Mesenchymal stem cell (in vitro differentiated cells and primary cell): ENCODE data around the gene PRKAB2. TPM values are rescaled to one million over a fixed set of nuclear protein-coding genes. Genes with fewer than 3 reads are reported as not detected.

ENCODE experiments used
- DNase-seq: peaks from one replicate; pipeline ENCODE4 v3.0.0-alpha.2; 2013
- H2AFZ ChIP-seq: one replicate; pipeline ENCODE4 v1.6.1; 2013; ENCODE audit warnings: low read depth, mild to moderate bottlenecking, control low read depth, inconsistent platforms, low read length, moderate library complexity
- H2AK5ac ChIP-seq: 2 replicates; pipeline ENCODE4 v1.6.1; 2013; ENCODE audit warnings: low read length, moderate library complexity, mild to moderate bottlenecking, inconsistent platforms; ENCODE audit not compliant: severe bottlenecking
- H2BK120ac ChIP-seq: one replicate; pipeline ENCODE4 v1.6.1; 2013; ENCODE audit warnings: low read depth, mild to moderate bottlenecking, inconsistent platforms, low read length, moderate library complexity
- H2BK12ac ChIP-seq, 2 experiments: one replicate each; pipeline ENCODE4 v1.6.1; 2013; ENCODE audit warnings: inconsistent platforms in 2 of 2, low read length in 2 of 2, mild to moderate bottlenecking in 2 of 2, moderate library complexity in 2 of 2, control low read depth in 1 of 2
- H2BK15ac ChIP-seq: one replicate; pipeline ENCODE4 v1.6.1; 2013; ENCODE audit warnings: mild to moderate bottlenecking, low read depth, inconsistent platforms; ENCODE audit not compliant: poor library complexity, severe bottlenecking
- H2BK5ac ChIP-seq: 2 replicates; pipeline ENCODE4 v1.6.1; 2013; ENCODE audit warnings: low read depth, mild to moderate bottlenecking, low read length, control low read depth, inconsistent platforms; ENCODE audit not compliant: poor library complexity, severe bottlenecking
- H3K14ac ChIP-seq, 2 experiments: one replicate each; pipeline ENCODE4 v1.6.1; 2013; ENCODE audit warnings: inconsistent platforms in 2 of 2, low read length in 2 of 2, control low read depth in 1 of 2, mild to moderate bottlenecking in 1 of 2, moderate library complexity in 1 of 2
- H3K18ac ChIP-seq, 2 experiments: one replicate each; pipeline ENCODE4 v1.6.1; 2013; ENCODE audit warnings: inconsistent platforms in 2 of 2, low read length in 2 of 2, control low read depth in 1 of 2, low read depth in 1 of 2, mild to moderate bottlenecking in 1 of 2
- H3K23ac ChIP-seq, 2 experiments: one replicate each; pipeline ENCODE4 v1.6.1; 2013; ENCODE audit warnings: inconsistent platforms in 2 of 2, low read length in 2 of 2, mild to moderate bottlenecking in 2 of 2, moderate library complexity in 2 of 2, control low read depth in 1 of 2
- H3K27ac ChIP-seq: 2 replicates; pipeline ENCODE4 v1.5.1; 2013; ENCODE audit warnings: mild to moderate bottlenecking, moderate library complexity, low read length, control low read depth, inconsistent platforms; ENCODE audit not compliant: poor library complexity, severe bottlenecking
- H3K27me3 ChIP-seq, 2 experiments: 2 replicates each; pipeline versions ENCODE4 v1.6.1 to v1.7.0; 2013; ENCODE audit warnings: low read length in 2 of 2, mild to moderate bottlenecking in 2 of 2, moderate library complexity in 2 of 2, control low read depth in 1 of 2, inconsistent platforms in 1 of 2; ENCODE audit not compliant: control insufficient read depth in 1 of 2, insufficient read depth in 1 of 2
- H3K36me3 ChIP-seq, 2 experiments: 2 replicates each; pipeline versions ENCODE4 v1.6.1 to v1.7.0; 2013; ENCODE audit warnings: low read length in 2 of 2, control low read depth in 1 of 2, inconsistent platforms in 1 of 2, low read depth in 1 of 2, mild to moderate bottlenecking in 1 of 2; ENCODE audit not compliant: insufficient read depth in 2 of 2, control insufficient read depth in 1 of 2
- H3K4ac ChIP-seq, 2 experiments: one replicate each; pipeline ENCODE4 v1.6.1; 2013; ENCODE audit warnings: inconsistent platforms in 2 of 2, low read length in 2 of 2, mild to moderate bottlenecking in 2 of 2, moderate library complexity in 2 of 2, control low read depth in 1 of 2, low read depth in 1 of 2
- H3K4me1 ChIP-seq: 2 replicates; pipeline ENCODE4 v1.6.1; 2013; ENCODE audit warnings: low read depth, low read length, control low read depth; ENCODE audit not compliant: control insufficient read depth, insufficient read depth
- H3K4me2 ChIP-seq: 2 replicates; pipeline ENCODE4 v1.6.1; 2013; ENCODE audit warnings: low read length, mild to moderate bottlenecking, inconsistent platforms; ENCODE audit not compliant: poor library complexity, severe bottlenecking
- H3K4me3 ChIP-seq, 2 experiments: 2 replicates each; pipeline versions ENCODE4 v1.5.1 to v1.7.0; 2013; ENCODE audit warnings: low read length in 2 of 2, mild to moderate bottlenecking in 2 of 2, control low read depth in 1 of 2, low read depth in 1 of 2; ENCODE audit not compliant: insufficient read depth in 1 of 2
- H3K79me1 ChIP-seq: replicated peaks from 2 replicates; pipeline ENCODE4 v1.6.1; 2013; ENCODE audit warnings: mild to moderate bottlenecking, control low read depth, low read length, inconsistent platforms; ENCODE audit not compliant: poor library complexity, severe bottlenecking
- H3K9ac ChIP-seq: 2 replicates; pipeline ENCODE4 v1.7.0; 2013; ENCODE audit warnings: mild to moderate bottlenecking, low read length, moderate library complexity
- H3K9me3 ChIP-seq: 2 replicates; pipeline ENCODE4 v1.7.0; 2013; ENCODE audit warnings: mild to moderate bottlenecking, low read length; ENCODE audit not compliant: control insufficient read depth
- H4K8ac ChIP-seq: one replicate; pipeline ENCODE4 v1.6.1; 2013; ENCODE audit warnings: inconsistent platforms, mild to moderate bottlenecking, low read length, moderate library complexity
- H4K91ac ChIP-seq: one replicate; pipeline ENCODE4 v1.6.1; 2013; ENCODE audit warnings: mild to moderate bottlenecking, low read length, inconsistent platforms
- WGBS: methylation state at CpG from one replicate; pipeline ENCODE4 v1.1.7; 2013; ENCODE audit warnings: mixed read lengths; 5-methylcytosine and 5-hydroxymethylcytosine counted together
- polyA plus RNA-seq, 2 experiments: library from polyadenylated mRNA; stranded (reverse); fragments of 200-250 nt; gene quantifications; one replicate each; pipeline ENCODE4 v1.2.3, GENCODE V29; 2013

PRKAB2 gene
- polyA plus RNA-seq (2013, experiment 1 of 2): 13.8 TPM
- 14.1 TPM for polyA plus RNA-seq (2013, experiment 2 of 2)

- peak within 1 kb of the TSS; percentile 88 for H4K91ac ChIP-seq
- H2AK5ac ChIP-seq: no peak within 1 kb of the TSS
- H3K9ac ChIP-seq: peak within 1 kb of the TSS; percentile 96
- H3K4me1 ChIP-seq: peaks cover 8% of the 10 kb centered on the region
- peak within 1 kb of the TSS; percentile 96 for H2BK5ac ChIP-seq
- H3K79me1 ChIP-seq: peaks cover 14% of the 10 kb centered on the region
- H3K27ac ChIP-seq: peak within 1 kb of the TSS; percentile 95
- peak within 1 kb of the TSS; percentile 77 to 96 for H3K23ac ChIP-seq
- H2BK15ac ChIP-seq: peak within 1 kb of the TSS; percentile 93
- WGBS: under 1% methylated on average over 72 of the region's 72 CpGs
- H3K9me3 ChIP-seq: no peaks in the 10 kb centered on the region
- H3K4me3 ChIP-seq: peak within 1 kb of the TSS; percentile 90 to 97
- peak; percentile 97 for DNase-seq
- peak within 1 kb of the TSS; percentile 96 to 97 for H3K18ac ChIP-seq
- H3K14ac ChIP-seq: peak within 1 kb of the TSS in 1 of 2 experiments; percentile 71
- H3K4me2 ChIP-seq: peak within 1 kb of the TSS; percentile 94
- peaks cover 0 to 9% of the 10 kb centered on the region in 2 experiments for H3K36me3 ChIP-seq
- peak within 1 kb of the TSS; percentile 91 for H2AFZ ChIP-seq
- peak within 1 kb of the TSS; percentile 88 for H4K8ac ChIP-seq
- H3K27me3 ChIP-seq: no peaks in the 10 kb centered on the region
- H2BK12ac ChIP-seq: peak within 1 kb of the TSS in 1 of 2 experiments; percentile 46
- H2BK120ac ChIP-seq: peak within 1 kb of the TSS; percentile 66
- peak within 1 kb of the TSS; percentile 58 to 73 for H3K4ac ChIP-seq
These were observed at the start of gene PRKAB2 for GRCh38 chr1:147172168-147173016. PRKAB2 (minus strand) TSS chr1:147172470; CDS start chr1:147172144, 326 bp downstream.

- Histone ChIP-seq H2BK120ac (no peak overlapping the region), H3K14ac (no peak overlapping the region)
- no peak for DNase-seq
These were observed 46.3 kb upstream of the PRKAB2 start for GRCh38 chr1:147218606-147219005.

GRCh38 chr1:147217141-147217540 lies 44.9 kb upstream of the PRKAB2 start:
- Histone ChIP-seq H4K91ac (no peak overlapping the region), H2BK15ac (no peak overlapping the region), H3K9me3 (no peaks in the 10 kb centered on the region), H3K18ac (no peak overlapping the region), H2BK120ac (no peak overlapping the region), H3K9ac (no peak overlapping the region), H3K27me3 (no peaks in the 10 kb centered on the region), H4K8ac (no peak overlapping the region), H2BK12ac (no peak overlapping the region), H3K14ac (no peak overlapping the region), H3K4me2 (no peak overlapping the region), H2AK5ac (no peak overlapping the region), H3K4me3 (no peak overlapping the region), H3K4me1 (no peaks in the 10 kb centered on the region), H3K79me1 (no peaks in the 10 kb centered on the region), H2AFZ (no peak overlapping the region), H2BK5ac (no peak overlapping the region), H3K36me3 (no peaks in the 10 kb centered on the region), H3K4ac (no peak overlapping the region), H3K23ac (no peak overlapping the region), H3K27ac (no peak overlapping the region)
- no peak for DNase-seq
- 100% methylated on average over 3 of the region's 7 CpGs for WGBS

More at GRCh38 chr1:147218606-147219005, 46.3 kb upstream of the PRKAB2 start:
- Histone ChIP-seq H3K23ac (no peak overlapping the region), H3K18ac (no peak overlapping the region), H2BK12ac (no peak overlapping the region), H2BK15ac (no peak overlapping the region), H3K4me1 (no peaks in the 10 kb centered on the region), H2AFZ (no peak overlapping the region), H3K4me2 (no peak overlapping the region), H3K4me3 (no peak overlapping the region), H2BK5ac (no peak overlapping the region), H3K79me1 (no peaks in the 10 kb centered on the region), H3K27me3 (no peaks in the 10 kb centered on the region), H3K36me3 (no peaks in the 10 kb centered on the region), H4K91ac (no peak overlapping the region), H3K9ac (no peak overlapping the region), H3K4ac (no peak overlapping the region), H4K8ac (no peak overlapping the region), H2AK5ac (no peak overlapping the region), H3K9me3 (no peaks in the 10 kb centered on the region), H3K27ac (no peak overlapping the region)
- 88% methylated on average over 2 of the region's 3 CpGs for WGBS

GRCh38 chr1:147216124-147216523 lies 43.9 kb upstream of the PRKAB2 start:
- H3K4me1 ChIP-seq: no peaks in the 10 kb centered on the region
- H2AK5ac ChIP-seq: no peak overlapping the region
- no peaks in the 10 kb centered on the region for H3K9me3 ChIP-seq
- no peak for DNase-seq
- no peak overlapping the region for H3K9ac ChIP-seq
- H3K36me3 ChIP-seq: no peaks in the 10 kb centered on the region
- H2BK120ac ChIP-seq: no peak overlapping the region
- no peak overlapping the region for H2BK5ac ChIP-seq
- H3K79me1 ChIP-seq: no peaks in the 10 kb centered on the region
- no peak overlapping the region for H2AFZ ChIP-seq
- H2BK12ac ChIP-seq: no peak overlapping the region
- H3K23ac ChIP-seq: no peak overlapping the region
- no peak overlapping the region for H3K4me3 ChIP-seq
- no peaks in the 10 kb centered on the region for H3K27me3 ChIP-seq
- WGBS: 100% methylated on average over 2 of the region's 3 CpGs
- H4K8ac ChIP-seq: no peak overlapping the region
- no peak overlapping the region for H2BK15ac ChIP-seq
- H3K27ac ChIP-seq: no peak overlapping the region
- H3K4me2 ChIP-seq: no peak overlapping the region
- H3K14ac ChIP-seq: no peak overlapping the region
- H4K91ac ChIP-seq: no peak overlapping the region
- no peak overlapping the region for H3K18ac ChIP-seq
- no peak overlapping the region for H3K4ac ChIP-seq
